DND-41 (cell line): Measurements from ENCODE around the gene EYS.

Experiments
- ATAC-seq: fragments of 200-7000 bp; cut with Tn5 transposase; 3 replicates; pipeline ENCODE4 v1.9.1; 2021; ENCODE audit warnings: low read depth; ENCODE audit not compliant: insufficient read depth
- DNase-seq: peaks from one replicate; pipeline ENCODE4 v3.0.0-alpha.2; 2020
- H2AFZ ChIP-seq: 2 replicates; pipeline ENCODE4 v1.6.0; 2012; ENCODE audit warnings: low read depth, low read length
- H3K27ac ChIP-seq: 2 replicates; pipeline ENCODE4 v1.5.1; 2012; ENCODE audit warnings: low read length, inconsistent platforms
- H3K27me3 ChIP-seq: fragments of 200-600 bp; sonication (generic); 2 replicates; pipeline ENCODE4 v1.6.0; 2012; ENCODE audit warnings: low read length, mild to moderate bottlenecking, inconsistent platforms; ENCODE audit not compliant: insufficient read depth, poor library complexity
- H3K36me3 ChIP-seq: 2 replicates; pipeline ENCODE4 v1.5.1; 2012; ENCODE audit warnings: low read length, inconsistent platforms; ENCODE audit not compliant: insufficient read depth
- H3K4me1 ChIP-seq: 2 replicates; pipeline ENCODE4 v1.5.1; 2012; ENCODE audit warnings: mild to moderate bottlenecking, low read length; ENCODE audit not compliant: insufficient read depth
- H3K4me2 ChIP-seq: 2 replicates; pipeline ENCODE4 v1.6.0; 2012; ENCODE audit warnings: mild to moderate bottlenecking, moderate library complexity, low read length, inconsistent platforms; ENCODE audit not compliant: insufficient read depth
- H3K4me3 ChIP-seq, 2 experiments: fragments of 200-600 bp in 1 of 2; shearing (Covaris generic) in 1 of 2; 2 replicates each; pipeline ENCODE4 v1.5.1; 2012 to 2016; ENCODE audit warnings: inconsistent platforms in 2 of 2, low read length in 2 of 2, mild to moderate bottlenecking in 2 of 2, low read depth in 1 of 2, moderate library complexity in 1 of 2
- H3K79me2 ChIP-seq: 2 replicates; pipeline ENCODE4 v1.6.0; 2012; ENCODE audit warnings: low read length, inconsistent platforms; ENCODE audit not compliant: insufficient read depth
- H3K9ac ChIP-seq: 2 replicates; pipeline ENCODE4 v1.6.0; 2012; ENCODE audit warnings: low read depth, mild to moderate bottlenecking, inconsistent platforms, low read length, moderate library complexity
- H3K9me3 ChIP-seq: 2 replicates; pipeline ENCODE4 v1.5.1; 2012; ENCODE audit warnings: low read length, moderate library complexity, mild to moderate bottlenecking, inconsistent platforms; ENCODE audit not compliant: insufficient read depth, severe bottlenecking
- H4K20me1 ChIP-seq: 2 replicates; pipeline ENCODE4 v1.6.0; 2012; ENCODE audit warnings: low read length; ENCODE audit not compliant: insufficient read depth
- CTCF ChIP-seq: IDR thresholded peaks from 2 replicates; pipeline ENCODE4 v1.5.1; 2012; ENCODE audit warnings: borderline replicate concordance, low read length, moderate library complexity, mild to moderate bottlenecking; ENCODE audit not compliant: poor library complexity, severe bottlenecking; ENCODE audit errors: extremely low read depth
- EZH2 ChIP-seq: IDR thresholded peaks from 3 replicates; pipeline ENCODE4 v1.6.1; 2012; ENCODE audit warnings: borderline replicate concordance, low read depth, mild to moderate bottlenecking, moderate library complexity, low read length, inconsistent platforms; ENCODE audit not compliant: severe bottlenecking

EYS gene

GRCh38 chr6:65728879-65729479 is 22.0 kb upstream of the EYS start:
- H3K27ac ChIP-seq, result no peak overlapping the region
- H3K4me2 ChIP-seq, result no peak overlapping the region
- DNase-seq (no peak), ATAC-seq (no peak)
- H3K4me1 ChIP-seq, result no peaks in the 10 kb centered on the region
- no peak overlapping the region for H2AFZ ChIP-seq
- H4K20me1 ChIP-seq, result no peaks in the 10 kb centered on the region
- no peaks in the 10 kb centered on the region for H3K27me3 ChIP-seq
- H3K36me3 ChIP-seq, result no peaks in the 10 kb centered on the region
- H3K9me3 ChIP-seq, result no peaks in the 10 kb centered on the region
- TF ChIP-seq CTCF (no peak), EZH2 (no peak)
- no peaks in the 10 kb centered on the region for H3K79me2 ChIP-seq
- H3K4me3 ChIP-seq, result no peak overlapping the region
- H3K9ac ChIP-seq, result no peak overlapping the region

GRCh38 chr6:65719101-65719500 is 12.1 kb upstream of the EYS start:
- H3K27me3 ChIP-seq, result no peaks in the 10 kb centered on the region
- H3K4me3 ChIP-seq, result no peak overlapping the region
- H3K36me3 ChIP-seq, result no peaks in the 10 kb centered on the region
- H3K27ac ChIP-seq, result no peak overlapping the region
- no peak overlapping the region for H2AFZ ChIP-seq
- H3K9me3 ChIP-seq, result no peaks in the 10 kb centered on the region
- ATAC-seq (no peak), DNase-seq (no peak)
- H4K20me1 ChIP-seq, result no peaks in the 10 kb centered on the region
- H3K4me1 ChIP-seq, result no peaks in the 10 kb centered on the region
- H3K79me2 ChIP-seq, result no peaks in the 10 kb centered on the region
- no peak overlapping the region for H3K9ac ChIP-seq
- TF ChIP-seq CTCF (no peak), EZH2 (no peak)
- H3K4me2 ChIP-seq, result no peak overlapping the region

- Histone ChIP-seq H2AFZ (no peak overlapping the region), H3K27ac (no peak overlapping the region), H3K4me2 (no peak overlapping the region), H3K27me3 (no peaks in the 10 kb centered on the region), H4K20me1 (no peaks in the 10 kb centered on the region), H3K4me3 (no peak overlapping the region), H3K36me3 (no peaks in the 10 kb centered on the region), H3K4me1 (no peaks in the 10 kb centered on the region), H3K9ac (no peak overlapping the region), H3K79me2 (no peaks in the 10 kb centered on the region), H3K9me3 (no peaks in the 10 kb centered on the region)
- TF ChIP-seq EZH2 (no peak), CTCF (no peak)
- no peak for ATAC-seq
- DNase-seq, result no peak
Observed at GRCh38 chr6:65711531-65711930, 4.5 kb upstream of the EYS start.
